ENCODE results near the gene IGFL2.
"Not testable (repeated sequence)": the region's sequence is repeated elsewhere in the genome, so short reads cannot be mapped to it uniquely, and the experiment has no call there.

Gene IGFL2

DNA sequence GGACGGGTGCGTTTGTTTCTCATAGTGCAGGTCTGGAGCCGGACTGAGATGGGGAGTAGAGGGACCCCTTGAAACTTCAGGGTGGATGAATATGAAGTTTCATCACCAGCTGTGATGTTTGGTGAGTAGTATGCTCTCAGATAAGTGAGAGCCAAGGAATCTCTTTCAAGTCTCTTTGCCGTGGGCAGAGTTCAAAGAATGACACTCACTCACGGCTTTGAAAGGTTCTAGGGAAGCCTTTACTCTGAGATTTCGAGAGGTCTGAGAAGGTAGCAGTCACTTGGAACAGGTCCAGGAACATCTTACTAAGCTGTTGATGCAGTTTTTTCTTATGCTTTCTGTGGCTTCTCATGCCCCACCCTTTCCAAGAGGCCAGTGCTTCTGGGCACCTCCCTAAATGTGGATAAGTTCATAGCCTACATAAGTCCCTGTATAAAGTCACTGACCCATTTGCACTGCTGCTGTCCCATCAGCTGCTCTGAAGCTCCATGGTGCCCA lies at the start of gene IGFL2:
TSS of gene IGFL2 (plus strand) at position 448 of the 498 bp plus-strand sequence. CDS start at position 489, 41 bp downstream.
- DNase-seq, result no peak

DNA sequence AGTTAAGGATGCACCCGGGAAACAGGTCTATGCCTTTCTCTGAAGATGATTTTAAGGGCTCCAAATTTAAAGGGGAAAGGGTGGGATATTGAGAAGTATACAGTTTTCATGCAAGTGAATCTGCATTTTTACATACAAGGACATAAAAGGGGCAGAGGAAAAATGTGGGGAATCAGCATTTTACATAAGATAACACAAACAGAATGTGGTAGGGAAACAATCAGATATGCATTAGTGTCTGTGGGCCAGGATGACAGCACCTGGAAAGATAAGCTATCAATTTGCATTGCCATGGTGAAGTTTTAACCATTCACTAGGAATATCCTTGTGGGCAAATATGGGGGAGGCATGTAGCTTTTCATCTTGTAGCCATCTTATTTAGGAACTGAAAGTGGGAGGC lies 47.7 kb upstream of the IGFL2 start:
- DNase-seq, result no peak

DNA sequence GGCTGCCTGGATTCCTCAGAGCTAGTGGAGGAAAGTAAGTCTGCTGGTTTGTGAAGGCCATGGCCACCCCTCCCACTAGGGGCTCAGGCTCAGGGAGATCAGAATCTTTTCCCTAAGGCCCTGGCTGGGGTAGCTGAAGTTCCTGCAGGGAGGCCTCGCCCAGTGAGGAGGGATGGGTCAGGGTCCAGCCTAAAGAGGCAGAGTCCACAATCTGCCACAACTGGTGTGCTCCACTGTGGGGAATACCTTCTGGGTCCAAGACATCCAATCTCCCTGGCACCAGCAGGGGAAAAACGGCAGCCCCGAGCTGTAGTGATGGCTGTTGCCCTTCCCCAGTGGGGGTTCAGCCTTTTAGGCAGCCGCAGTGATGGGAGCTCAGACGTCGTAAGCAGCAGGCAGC lies 46.7 kb upstream of the IGFL2 start:
- no peak for DNase-seq

DNA sequence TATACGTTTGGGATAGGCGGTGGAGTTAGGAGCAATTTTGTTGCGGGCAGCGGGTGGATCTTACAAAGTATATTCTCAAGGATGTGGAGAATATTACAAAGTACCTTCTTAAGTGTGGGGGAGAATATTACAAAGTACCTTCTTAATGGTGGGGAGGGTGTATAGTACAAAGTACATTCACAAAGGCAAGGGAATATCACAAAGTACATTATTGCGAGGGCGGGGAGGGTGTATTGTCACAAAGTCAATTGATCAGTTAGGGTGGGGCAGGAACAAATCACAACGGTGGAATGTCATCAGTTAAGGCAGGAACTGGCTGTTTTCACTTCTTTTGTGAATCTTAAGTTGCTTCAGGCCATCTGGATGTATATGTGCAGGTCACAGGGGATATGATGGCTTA lies 45.7 kb upstream of the IGFL2 start:
- DNase-seq, result not testable (repeated sequence)

DNA sequence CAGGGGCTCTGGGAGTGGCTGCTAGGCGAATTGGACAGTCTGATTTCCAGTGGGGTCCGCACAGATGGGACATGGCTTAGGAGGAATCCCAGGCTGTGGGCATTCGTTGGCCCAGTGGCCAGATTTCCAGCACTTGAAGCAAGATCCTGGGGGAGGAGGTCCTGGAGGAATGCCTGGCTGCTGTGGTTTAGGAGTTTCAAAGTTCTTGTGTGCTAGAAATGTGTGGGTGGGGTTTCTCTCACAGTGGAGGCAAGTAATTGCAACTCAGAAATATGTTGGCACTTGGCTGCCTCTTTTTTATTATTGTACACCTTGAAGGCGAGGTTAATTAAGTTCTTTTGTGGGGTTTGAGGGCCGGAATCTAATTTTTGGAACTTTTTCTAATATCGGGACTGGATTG lies 40.7 kb upstream of the IGFL2 start:
- DNase-seq, result no peak

DNA sequence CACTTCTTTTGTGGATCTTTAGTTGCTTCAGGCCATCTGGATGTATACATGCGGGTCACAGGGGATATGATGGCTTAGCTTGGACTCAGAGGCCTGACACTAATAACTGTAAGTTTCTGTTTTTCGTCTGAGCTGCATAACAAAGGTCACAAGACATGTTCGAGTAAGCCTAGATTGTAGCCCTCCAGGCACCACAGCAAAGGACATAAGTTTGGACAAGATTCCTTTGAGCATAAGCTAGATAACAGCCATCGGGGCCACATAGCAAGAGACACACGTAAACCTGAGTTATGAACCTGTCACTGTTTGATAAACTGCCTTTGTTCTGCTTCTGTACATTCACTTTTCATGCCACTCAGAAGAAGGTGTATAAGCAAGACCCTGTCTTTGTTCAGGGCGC lies 38.2 kb upstream of the IGFL2 start:
- no peak for DNase-seq

DNA sequence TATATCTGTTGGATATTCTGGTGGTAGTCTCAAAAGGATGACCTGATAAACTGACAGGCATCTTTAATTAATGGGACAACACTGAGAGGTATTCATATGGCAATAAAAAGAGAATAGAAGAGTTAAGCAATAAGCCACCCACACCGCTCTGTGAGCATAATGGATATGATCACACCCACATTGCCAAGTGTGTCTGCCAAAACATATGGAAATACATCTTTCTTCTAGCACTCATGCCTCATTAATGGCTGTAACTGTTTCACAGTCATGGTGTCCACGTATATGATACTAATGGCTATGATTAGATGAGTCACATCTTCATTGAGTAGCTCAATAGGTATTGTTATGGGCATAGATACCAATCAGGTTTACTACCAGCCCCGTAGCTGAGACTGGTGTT lies 36.7 kb upstream of the IGFL2 start:
- DNase-seq, result no peak

DNA sequence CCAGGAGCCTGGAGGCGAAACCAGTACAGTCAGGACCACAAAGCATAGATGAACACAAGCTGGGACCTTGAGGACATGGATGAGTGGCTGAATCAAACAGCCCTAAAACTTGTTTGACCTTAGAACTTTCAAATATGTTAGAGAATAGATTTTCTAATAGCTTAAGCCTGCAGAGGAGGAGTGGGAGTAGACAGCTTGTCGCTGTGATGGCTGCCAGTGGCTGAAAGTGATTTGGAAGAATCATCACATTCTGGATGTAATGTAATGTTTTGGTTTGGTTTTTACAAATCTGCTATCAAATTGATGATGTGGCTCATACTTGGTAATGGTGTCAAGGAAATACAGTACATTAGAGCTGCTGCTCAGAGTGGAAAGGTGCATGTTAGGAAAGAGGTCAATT lies 35.5 kb upstream of the IGFL2 start:
- DNase-seq, result no peak

DNA sequence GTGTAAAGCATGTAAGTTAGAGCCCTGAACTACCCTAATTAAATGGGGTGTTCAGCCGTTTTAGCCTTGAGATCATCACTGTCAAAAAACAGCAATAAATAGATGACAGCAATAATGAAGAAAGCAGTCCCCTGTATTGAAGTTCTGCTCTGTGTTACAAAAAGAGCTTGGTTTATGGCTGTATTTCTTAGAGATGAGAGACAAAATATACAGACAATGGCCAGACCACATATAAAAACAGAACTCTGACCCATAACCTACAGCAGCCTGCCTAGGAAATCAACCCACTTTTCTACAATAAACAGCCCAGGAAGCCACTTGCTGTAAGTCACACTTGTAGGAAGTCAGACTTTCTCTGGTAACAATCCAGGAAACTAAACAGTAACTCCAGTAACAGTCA lies 34.3 kb upstream of the IGFL2 start:
- DNase-seq, result no peak

DNA sequence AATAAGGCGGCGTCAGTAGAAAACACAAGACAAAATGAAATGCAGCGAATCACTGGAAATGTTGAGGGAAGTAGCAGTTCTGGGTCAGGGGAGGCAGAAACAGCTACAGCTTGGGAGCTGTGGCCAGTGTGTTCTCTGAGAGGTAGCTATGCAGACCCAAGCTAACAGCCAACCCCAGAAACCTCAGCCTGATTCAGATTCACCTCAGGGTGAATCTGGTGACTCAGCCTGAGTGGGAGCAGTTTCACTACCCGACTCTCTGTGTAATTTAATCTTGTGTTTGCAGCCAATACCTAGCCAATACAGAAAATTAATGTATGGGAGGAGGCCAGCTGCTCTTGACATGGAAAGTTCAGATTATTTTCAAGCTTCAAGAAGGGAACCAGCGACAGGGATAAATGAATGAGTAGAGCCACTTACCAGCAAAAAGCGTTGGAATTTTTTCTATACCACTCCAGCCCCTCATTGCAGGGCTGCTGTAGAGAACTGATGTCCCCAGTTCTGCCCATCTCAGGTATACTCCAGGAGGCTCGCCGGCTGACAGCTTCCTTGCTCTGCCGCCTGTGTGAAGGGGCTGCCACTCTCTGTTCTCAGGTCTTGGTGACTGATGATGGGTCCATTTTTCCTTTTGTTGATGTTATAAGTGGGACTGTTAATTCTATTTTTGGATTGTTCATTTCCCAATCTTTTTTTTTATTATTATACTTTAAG lies 32.5 kb upstream of the IGFL2 start:
- DNase-seq, result peak; percentile 51 to 55

DNA sequence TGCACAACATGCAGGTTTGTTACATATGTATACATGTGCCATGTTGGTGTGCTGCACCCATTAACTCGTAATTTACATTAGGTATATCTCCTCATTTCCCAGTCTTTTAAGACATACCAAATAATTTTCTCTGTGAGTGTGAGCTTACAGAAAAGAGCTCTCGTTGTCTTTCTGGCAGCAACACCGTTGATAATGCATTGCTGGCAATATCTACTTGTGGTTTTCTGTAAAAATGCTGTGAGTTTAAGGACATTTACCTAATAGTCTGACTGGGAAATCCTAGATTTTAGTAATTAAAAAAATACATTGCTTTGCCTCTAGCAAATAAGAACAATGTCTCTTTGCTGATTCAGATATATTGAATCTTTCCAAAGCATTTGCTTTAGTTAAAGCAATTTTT lies 31.9 kb upstream of the IGFL2 start:
- DNase-seq, result no peak

DNA sequence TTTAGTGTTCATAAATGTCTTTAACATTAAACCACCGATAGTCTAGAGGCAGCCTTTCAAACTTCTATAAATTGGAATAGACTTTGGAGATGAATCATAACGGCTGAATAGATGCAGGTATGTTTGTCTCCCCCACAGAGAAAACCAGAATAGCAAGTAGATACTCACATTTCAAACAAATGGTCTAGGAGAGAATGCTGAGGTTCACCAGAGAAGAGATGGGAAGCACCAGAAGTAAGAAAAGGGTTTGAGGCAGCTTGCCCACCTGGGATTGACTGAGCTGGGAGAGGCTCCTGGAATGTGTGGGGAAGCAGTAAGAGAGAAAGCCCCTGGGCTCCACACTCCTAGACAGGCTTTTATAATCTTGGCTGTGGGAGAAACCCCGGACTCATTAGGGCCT lies 29.9 kb upstream of the IGFL2 start:
- DNase-seq, result no peak

DNA sequence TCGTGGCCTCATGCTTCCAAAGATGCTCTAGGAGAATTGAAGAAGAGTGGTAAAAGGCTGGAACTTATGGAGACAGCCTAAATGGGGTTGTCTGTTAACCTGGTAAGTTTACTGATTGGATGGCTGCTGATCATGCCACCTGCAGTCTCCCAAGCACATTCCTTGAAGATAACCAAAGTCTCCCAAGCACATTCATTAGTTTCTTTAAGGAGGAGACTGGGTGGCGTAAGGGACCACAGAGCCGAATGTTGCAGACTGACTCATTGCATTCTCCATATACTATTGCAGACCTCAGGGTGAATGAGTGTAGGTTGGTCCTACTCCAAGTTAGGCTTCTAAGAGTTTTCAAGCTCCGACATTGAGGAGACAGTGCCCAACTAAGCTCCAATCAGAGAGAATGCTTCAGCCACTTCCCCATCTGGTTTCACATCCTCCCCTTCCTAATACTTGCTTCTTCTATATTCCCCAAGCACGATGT lies 23.4 kb upstream of the IGFL2 start, which contains the start of gene IGFL3:
TSS of gene IGFL3 (minus strand) at position 51 of the 478 bp plus-strand sequence. CDS start at position 12, 39 bp downstream.
- no peak for DNase-seq

DNA sequence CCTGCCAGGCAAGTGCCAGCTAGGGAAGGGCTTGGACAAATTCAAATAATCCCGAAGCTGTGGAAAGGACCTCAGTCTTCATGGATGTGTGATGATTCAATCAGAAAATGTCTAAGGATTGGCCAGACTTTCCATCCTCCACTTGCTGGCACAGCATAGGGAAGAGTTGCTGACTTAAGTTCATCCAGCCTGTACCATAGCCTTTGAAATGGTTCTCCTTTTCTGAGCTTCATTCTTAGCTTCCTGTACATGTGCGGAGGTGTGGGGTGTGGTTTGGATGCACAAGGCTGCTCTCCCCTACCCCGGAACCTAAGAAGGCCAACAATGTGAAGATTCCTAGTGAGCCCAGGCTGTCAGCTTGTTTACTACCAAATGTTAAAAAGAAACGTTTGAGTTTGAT lies 22.6 kb upstream of the IGFL2 start:
- no peak for DNase-seq

DNA sequence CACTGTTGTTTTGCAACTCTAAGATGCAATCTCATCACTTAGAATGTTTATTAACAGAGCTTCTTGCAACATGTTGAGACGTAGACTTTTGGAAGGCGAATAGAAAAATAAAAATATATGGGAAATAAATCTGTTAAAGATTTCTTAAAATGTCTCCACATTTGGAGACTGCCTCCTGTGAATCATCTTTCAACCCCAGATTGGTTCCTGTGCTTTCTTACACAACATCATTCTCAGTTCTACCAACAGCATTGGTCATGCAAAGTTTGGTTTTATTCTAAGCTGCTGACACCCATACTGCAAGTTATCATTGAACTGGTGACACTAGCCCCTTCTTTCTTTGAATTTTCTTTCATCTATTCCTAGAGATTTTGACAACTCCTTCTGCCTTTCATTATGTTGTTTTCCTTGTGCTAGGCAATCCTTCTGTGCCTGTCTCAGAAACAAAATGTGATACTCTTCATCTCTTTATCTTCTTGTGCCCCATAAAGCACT lies 21.9 kb upstream of the IGFL2 start:
- DNase-seq, result no peak

DNA sequence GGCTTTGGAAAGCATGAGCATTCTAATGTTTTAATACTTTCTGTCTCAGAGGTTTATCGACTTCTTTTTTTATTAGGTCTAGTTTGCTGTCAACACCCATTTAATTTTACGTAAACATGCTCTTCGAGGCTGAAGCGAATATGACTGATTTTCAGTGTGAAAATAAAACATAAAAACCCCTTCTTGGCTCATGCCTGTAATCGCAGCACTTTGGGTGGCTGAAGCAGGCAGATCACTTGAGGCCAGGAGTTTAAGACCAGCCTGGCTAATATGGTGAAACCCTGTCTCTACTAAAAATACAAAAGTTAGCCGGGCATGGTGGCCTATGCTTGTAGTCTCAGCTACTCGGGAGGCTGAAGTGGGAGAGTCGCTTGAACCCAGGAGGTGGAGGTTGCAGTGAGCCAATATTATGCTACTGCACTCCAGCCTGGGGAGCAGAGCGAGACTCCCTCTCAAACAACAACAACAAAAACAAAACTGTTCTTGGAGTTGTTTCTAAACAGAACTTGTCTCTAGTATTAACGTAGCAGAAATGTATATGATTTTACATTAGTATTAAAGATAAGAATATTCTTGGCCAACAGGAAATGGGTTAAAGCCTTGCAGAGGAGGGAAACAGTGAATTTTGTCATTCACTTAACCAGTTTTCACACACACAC lies 16.4 kb upstream of the IGFL2 start:
- no peak for DNase-seq

DNA sequence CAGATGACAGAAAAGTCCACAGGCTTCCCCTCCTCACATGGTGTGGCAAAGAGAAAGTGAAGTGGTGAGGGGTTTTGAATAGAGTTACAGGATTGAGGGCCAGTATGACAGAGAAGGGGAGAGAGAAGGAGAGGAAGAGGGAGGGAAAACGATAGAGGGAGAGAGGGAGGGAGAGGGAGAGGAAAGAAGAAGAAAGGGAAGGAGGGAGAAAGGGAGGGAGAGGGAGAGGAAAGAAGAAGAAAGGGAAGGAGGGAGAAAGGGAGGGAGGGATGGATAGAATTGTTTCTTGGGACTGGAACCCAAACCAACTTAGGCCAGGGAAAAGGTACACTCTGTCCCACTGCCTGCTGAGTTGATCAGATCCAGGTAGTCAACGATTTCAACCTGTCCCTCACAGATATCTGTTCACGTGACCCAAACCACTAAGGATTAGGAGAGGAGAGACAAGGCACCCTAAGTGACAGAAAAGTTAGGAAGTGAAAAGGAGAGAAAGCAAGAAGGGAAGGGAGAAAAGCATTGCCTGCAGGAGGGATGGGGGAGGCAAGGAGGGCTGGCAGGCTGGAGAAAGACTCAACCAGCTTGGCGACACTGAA lies 15.4 kb upstream of the IGFL2 start:
- DNase-seq, result no peak

DNA sequence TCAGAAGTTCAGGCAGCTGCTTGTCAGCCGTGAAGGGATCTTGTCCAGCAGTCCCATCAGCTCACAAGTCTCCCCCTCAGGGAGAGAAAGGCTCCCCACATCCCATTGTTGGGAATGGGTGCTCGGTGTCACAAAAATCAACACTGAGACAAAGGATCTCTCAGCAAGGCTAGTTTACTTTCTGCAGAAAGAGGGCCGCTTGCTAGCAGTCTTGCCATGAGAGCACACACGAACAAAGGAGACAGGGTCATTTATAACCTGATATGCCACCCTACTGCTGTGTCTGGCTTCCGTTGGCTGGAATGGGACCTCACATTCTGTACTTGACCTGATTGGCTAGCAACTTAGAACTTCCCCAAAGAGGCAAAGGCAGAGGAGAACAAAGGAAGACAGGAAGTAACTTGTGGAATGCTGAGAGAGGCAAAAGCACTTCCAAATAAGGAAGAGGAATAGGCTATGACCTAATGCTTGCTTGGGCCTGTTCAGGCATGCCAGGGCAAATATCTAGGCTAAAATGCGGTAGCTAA lies 14.9 kb upstream of the IGFL2 start:
- DNase-seq, result no peak

DNA sequence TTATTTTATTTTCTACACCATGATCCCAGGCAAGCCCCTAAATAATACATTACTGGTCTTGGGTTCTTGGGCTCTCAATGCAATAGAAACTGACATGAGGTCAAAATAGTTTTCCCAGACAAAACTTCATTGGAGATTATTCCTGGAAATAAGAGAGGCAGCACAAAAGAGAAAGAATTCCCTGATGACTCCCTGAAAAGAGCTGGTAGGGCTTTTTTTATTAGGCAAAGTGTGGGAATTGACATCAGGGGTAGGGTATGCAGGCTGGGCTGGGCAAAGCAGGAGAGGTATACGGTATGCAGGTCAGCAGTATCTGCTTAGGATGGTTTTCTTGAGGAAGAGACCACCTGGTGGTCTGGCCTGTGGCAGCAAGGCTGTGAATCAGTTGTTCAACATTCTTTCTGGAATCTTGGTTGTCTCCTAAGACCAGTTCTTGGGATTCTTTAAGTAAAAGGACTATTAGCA lies 14.2 kb upstream of the IGFL2 start:
- no peak for DNase-seq

DNA sequence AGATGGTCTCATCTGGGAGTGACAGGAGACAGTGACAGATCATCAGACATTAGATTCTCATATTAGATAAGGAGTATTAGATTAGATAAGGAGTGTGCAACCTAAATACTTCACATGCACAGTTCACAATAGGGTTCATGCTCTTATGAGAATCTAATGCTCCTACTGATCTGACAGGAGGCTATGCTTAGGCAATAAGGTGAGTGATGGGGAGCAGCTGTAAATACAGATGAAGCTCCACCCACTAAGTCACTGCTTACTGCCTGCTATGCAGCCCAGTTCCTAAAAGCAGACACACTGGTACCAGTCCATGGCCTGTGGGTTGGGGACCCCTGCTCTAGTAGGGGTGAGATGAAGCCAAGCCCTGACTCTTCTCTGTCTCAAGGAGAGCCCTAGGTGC lies 13.5 kb upstream of the IGFL2 start:
- DNase-seq, result no peak

DNA sequence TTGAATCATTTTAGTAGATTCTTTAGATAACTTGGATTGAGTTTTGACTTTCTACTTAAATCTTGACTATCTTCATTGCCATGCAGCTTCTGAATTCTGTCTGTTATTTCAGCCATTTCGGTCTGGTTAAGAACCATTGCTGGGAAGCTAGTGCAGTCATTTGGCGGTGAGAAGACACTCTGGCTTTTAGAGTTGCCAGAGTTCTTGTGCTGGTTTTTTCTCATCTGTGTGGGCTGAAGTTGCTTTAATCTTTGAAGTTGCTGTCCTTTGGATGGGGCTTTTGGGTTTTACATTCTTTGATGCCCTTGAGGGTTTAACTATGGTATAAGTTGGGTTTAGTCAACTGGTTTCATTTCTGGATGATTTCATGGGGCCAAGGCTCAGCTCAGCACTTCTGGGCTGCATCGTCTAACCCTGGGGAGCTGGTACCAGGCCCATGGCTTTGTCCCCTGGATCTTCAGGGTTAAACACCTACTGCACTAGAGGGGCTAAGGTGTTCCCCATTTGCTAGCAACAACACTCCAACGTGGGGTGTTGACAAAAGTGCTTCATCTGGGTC lies 10.0 kb upstream of the IGFL2 start:
- DNase-seq, result no peak

DNA sequence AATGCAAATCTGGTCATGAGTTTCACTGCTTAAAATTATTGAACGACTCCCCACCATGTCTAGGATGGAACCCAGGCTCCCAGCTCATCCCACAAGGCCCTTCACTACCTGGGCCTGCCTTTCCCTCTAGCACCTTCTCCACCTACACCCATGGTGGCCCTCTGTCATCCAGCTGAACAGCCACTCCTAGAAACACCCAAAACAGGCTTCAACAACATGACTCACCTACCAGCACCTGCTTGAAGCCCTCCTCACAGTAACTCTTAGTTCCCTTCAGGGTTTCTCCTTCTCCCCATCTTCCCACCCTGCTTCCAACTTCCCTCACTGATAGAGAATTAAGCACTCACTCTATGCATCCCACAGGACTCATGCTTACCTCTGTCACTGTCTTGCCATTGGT lies 6.6 kb upstream of the IGFL2 start:
- DNase-seq, result no peak

DNA sequence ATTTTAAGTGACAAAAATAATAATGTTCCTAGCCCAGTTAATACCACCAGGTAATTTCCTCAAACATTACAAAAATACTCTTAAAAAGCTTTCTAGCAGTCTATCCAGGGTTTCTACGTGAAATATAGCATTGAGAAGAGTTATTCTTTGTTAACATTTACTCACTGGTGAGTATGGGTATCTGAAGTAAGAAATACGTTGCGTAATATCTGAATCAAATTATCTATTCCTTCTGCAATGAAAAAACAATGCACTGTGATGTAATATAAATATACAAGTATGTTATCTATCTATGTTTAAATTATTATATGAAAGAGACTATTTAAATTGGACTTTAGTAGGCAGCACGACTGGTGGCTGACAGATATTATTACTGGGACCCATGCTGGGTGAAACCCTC lies 5.7 kb upstream of the IGFL2 start:
- no peak for DNase-seq

Measured in stimulated activated CD4-positive, alpha-beta T cell treated with anti-CD3 and anti-CD28 coated beads, Interleukin-2, amount 100 ng/mL, for 48 hours (primary cell).